Measurements from ENCODE around the gene NFIL3.

Gene NFIL3

GRCh38 chr9:91359734-91360470 is 63.7 kb downstream of the NFIL3 start:
- DNase-seq (ENCODE audit: low read depth), result no peak

- no peak for DNase-seq (ENCODE audit: low read depth)
Measured at GRCh38 chr9:91359083-91359482, 64.5 kb downstream of the NFIL3 start.

All from GM04504 (cell line).